Measurements from ENCODE around the gene PDZRN4.

GRCh38 chr12:41407232-41407799 lies 219.2 kb downstream of the PDZRN4 start:
- TF ChIP-seq CTCF (IDR thresholded peaks at IDR 0.05) (no peak), POLR2A (IDR thresholded peaks at IDR 0.05) (no peak)
